GDM1 (cell line): Measurements from ENCODE around the gene TMEM255B.

Experiments
- DNase-seq: peaks from one replicate; lab custom pipeline; 2025; lab: John Stamatoyannopoulos, UW

Gene TMEM255B

GRCh38 chr13:113804017-113804702 lies 45.1 kb downstream of the TMEM255B start:
- no peak for DNase-seq

DNA sequence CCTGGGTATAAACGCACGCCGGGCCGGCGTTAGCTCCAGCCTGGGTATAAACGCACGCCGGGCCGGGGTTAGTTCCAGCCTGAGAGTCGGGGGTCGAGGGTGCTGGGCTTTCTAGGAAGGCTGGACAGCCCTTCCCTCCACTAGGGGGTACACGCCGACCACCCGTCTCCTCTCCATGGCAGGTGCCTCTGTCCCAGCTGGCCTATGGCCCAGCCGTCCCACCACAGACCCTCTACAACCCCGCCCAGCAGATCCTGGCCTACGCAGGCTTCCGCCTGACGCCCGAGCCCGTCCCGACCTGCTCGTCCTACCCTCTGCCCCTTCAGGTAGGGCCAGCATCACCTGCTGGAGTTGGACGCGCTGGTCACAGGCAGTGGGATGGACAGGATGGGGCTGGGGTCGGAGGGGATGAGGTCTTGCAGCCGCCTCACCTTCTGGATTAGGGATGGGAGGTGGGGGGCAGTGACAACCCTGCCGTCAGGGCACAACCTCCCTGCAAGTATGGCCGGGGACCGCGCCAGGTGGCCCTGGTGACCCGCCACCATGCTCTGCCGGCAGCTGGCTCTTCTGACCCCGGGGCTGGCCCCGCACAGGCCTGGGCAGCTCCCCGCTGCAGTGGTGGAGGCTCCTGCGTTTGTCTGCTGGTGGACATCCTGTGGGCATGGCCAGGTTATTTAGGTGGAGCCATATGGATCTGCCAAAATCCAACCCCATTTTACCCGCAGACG lies 45.8 kb downstream of the TMEM255B start:
- DNase-seq, result no peak

DNA sequence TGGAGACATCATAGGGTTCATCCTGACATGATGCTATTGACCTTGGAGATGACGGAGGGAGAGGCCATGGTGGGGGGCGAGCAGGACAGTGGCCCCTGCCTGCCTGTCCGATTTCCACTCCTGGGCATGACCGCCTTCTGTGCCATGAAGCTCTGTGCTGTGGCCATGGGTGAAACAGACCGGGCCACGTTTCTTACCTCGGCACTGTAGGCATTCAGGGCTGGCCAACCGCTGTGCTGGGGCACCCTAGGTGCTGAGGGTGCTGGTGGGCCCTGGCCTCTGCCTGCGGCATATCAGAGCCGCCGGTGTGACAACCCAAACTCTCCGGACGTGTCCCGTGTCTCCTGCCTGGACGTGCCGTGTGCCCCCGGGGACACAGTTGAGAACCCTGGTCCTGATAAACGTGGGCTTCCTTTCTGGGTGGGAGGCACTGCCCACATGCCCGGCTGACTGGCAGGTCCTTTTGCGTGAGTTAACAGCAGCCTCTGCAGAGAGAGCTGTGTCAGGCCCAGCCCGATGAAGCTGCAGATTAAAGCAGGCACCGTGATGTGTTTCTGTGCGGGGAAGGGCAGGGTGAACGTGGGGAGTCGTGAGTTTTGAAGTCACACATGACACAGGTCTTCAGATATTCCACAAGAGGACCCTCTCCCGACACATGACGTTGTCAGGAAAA lies 46.5 kb downstream of the TMEM255B start:
- DNase-seq, result no peak

- no peak for DNase-seq
Measured at GRCh38 chr13:113806104-113806471, 47.1 kb downstream of the TMEM255B start.

DNA sequence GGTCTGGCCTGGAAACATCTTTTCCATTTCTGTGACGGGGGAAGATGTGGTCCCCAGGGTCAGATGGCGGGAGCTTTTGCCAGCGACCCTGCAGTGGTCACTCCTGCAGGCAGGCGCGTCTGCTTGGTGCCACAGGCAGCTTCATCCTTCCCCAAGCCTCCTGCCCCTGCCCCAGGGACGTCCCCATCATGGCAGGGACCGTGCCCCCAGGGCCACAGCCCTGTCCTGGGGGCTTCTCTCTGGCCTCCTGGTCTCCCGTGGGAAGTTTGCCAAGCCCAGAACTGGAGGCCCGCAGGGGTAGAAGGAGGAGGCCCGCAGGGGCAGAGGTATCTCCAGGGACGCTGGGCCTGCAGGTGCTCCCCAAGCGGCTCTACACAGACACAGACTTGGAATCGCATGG lies 47.5 kb downstream of the TMEM255B start:
- DNase-seq, result no peak

- DNase-seq, result no peak
Measured at GRCh38 chr13:113808058-113808834, 49.2 kb downstream of the TMEM255B start.

DNA sequence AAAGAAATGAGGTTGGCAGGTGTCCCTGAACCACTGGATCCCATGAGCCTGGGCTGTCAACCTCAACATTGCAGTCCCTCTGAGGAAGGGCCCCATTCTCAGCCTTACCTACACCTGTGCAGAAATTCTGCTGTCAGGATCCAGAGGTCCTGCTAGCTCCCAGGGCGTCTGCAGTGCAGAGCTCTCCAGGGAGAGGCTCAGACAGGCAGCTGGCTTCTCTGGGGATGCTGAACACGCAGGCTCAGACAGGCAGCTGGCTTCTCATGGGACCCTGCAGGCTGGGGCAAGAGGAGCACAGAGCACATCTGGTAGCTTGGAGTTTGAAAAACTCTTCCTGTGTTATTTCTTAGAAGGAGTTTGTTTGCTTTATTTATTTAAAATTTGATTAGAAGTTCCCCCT lies 50.9 kb downstream of the TMEM255B start:
- no peak for DNase-seq

GRCh38 chr13:113810640-113811039 lies 51.6 kb downstream of the TMEM255B start:
- DNase-seq, result no peak

DNA sequence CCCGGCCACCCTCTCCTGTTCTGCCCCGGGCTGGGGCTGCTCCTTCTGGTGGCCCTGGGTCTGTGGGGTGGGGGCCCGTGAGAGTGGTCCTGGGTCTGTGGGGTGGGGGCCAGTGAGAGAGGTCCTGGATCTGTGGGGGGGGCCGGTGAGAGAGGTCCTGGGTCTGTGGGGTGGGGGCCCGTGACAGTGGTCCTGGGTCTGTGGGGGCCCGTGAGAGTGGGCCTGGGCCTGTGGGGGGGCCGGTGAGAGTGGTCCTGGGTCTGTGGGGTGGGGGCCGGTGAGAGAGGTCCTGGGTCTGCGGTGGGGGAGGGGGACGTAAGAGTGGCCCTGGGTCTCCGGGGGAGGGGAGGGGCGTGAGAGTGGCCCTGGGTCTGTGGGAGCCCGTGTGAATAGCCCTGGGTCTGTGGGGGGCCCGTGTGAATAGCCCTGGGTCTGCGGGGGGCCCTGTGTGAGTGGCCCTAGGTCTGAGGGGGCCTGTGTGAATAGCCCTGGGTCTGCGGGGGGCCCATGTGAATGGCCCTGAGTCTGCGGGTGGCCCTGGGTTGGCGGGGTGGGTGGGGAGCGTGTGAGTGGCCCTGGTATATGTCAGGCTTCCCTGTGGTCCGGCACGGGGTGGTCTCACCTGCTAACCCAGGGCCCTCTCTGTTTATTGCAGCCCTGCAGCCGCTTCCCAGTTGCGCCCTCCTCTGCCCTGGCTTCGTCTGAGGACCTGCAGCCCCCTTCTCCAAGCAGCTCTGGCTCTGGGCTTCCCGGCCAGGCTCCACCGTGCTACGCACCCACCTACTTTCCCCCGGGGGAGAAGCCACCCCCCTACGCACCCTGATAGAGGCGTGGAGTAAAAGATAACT lies 52.3 kb downstream of the TMEM255B start:
- DNase-seq, result no peak

- DNase-seq, result no peak
Measured at GRCh38 chr13:113812178-113813040, 53.4 kb downstream of the TMEM255B start.

- DNase-seq, result no peak
Measured at GRCh38 chr13:113813070-113813748, 54.2 kb downstream of the TMEM255B start.

DNA sequence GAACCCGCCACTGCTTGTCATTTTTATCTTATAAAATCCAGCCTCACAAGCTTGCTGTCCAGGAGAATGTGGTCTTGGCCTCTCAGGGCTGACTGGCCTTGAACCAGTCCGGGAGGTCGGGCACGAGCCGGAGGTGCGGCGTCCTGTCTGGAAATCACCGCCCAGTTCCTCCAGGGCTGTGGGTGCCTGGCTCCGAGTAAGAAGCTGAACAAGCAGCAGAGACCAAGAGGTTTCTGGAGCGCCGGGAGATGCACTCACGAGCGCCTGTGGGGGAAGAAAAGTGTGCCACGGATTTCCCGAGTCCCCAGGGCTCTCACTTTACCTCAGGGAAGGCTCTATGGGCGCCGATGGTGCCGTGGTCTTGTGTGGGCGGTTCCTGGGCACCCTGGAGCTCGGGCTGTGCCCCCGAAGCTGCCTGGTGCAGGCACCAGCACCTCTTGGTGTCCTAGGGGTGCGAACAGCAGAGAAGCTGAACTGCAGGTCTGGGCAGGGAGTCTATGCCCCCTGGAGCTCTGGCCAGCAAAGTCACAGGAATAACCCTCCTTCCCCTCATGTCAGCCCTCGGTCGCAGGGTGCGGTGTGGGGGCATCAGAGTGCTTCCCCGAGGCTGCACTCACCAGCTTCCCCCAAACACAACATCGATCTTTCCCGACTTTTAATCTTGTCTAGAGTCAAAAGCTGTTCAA lies 54.9 kb downstream of the TMEM255B start:
- no peak for DNase-seq

- DNase-seq, result no peak
Measured at GRCh38 chr13:113814435-113814821, 55.4 kb downstream of the TMEM255B start.

- peak; percentile 71 for DNase-seq
Measured at GRCh38 chr13:113815151-113816058, 56.4 kb downstream of the TMEM255B start.

GRCh38 chr13:113816254-113816929 lies 57.4 kb downstream of the TMEM255B start:
- DNase-seq, result no peak

GRCh38 chr13:113816946-113817859 lies 58.2 kb downstream of the TMEM255B start:
- DNase-seq, result peak; percentile 69
